ENCODE data around the gene YJEFN3.

DNA sequence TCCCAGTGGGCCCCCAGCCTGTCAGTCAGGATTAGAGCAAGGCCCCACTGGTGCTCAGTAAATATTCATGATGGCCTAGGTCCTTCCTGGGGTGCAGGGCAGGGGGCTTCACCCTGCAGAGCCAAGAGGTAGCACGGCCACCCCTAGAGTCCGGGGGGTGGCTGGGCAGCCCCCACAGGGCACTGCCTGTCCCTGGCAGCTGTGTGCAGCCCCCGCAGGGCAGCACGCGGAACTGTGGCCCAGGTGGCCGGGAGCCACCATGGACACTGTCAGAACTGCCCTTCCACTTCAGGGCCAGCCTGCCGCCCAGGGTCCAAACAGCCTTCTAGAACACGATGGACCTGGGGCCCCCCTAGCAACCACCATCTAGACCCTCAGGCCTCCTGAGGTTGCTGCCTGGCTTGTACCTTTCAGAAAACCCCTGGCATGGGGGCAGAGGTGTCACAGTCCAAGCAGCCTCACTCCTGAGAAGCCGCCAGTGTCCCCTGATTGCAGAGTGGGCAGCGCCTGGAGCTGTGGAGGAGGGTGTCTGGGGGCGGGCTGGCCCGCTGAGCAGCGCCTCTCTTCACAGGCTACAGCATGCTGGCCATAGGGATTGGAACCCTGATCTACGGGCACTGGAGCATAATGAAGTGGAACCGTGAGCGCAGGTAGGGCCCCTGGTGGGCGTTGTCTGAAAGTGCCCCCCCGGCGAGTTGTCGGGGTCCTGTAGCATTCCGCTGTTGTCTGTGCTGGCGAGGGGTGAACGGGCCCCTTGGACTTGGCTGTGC is 2.9 kb upstream of the YJEFN3 start:
- TF ChIP-seq POLR2AphosphoS5 (IDR thresholded peaks at IDR 0.05; ENCODE audit: borderline replicate concordance, low read depth, low read length) (no peak), EZH2 (IDR thresholded peaks at IDR 0.05) (no peak)
